ENCODE data around the gene UNC13C.

DNA sequence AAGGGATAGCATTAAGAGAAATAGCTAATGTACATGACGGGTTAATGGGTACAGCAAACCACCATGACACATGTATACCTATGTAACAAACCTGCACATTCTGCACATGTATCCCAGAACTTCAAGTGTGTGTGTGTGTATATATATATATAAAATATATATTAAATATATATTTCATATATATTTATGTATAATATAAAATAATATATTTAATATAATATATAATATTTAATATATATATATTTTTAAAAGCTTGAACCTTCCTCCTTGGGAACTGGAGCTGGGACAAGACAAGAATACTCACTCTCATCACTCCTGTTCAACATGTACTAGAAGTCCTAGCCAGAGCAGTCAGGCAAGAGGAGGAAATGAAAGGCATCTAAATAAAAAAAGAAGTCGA lies 149.3 kb downstream of the UNC13C start:
- TF ChIP-seq POLR2A (IDR thresholded peaks at IDR 0.05) (no peak), EP300 (IDR thresholded peaks at IDR 0.05) (no peak)
- TF ChIP-seq, protein P1, sequence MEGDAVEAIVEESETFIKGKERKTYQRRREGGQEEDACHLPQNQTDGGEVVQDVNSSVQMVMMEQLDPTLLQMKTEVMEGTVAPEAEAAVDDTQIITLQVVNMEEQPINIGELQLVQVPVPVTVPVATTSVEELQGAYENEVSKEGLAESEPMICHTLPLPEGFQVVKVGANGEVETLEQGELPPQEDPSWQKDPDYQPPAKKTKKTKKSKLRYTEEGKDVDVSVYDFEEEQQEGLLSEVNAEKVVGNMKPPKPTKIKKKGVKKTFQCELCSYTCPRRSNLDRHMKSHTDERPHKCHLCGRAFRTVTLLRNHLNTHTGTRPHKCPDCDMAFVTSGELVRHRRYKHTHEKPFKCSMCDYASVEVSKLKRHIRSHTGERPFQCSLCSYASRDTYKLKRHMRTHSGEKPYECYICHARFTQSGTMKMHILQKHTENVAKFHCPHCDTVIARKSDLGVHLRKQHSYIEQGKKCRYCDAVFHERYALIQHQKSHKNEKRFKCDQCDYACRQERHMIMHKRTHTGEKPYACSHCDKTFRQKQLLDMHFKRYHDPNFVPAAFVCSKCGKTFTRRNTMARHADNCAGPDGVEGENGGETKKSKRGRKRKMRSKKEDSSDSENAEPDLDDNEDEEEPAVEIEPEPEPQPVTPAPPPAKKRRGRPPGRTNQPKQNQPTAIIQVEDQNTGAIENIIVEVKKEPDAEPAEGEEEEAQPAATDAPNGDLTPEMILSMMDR (IDR thresholded peaks at IDR 0.05), result no peak

Data from tibial nerve (tissue), 4 donors.